Neural progenitor cell (in vitro differentiated cells): Measurements from ENCODE around the gene KRT76. TPM values are rescaled to one million over a fixed set of nuclear protein-coding genes. Genes with fewer than 3 reads are reported as not detected.

Experiments
- DNase-seq: peaks from one replicate; pipeline ENCODE4 v3.0.0-alpha.2; 2016; ENCODE audit warnings: low spot score
- H2AFZ ChIP-seq: fragments of 200-600 bp; sonication (generic); replicated peaks from 2 replicates; pipeline ENCODE4 v1.6.1; 2016; ENCODE audit warnings: antibody characterized with exemption
- H3F3A ChIP-seq: fragments of 200-600 bp; sonication (generic); 2 replicates; pipeline ENCODE4 v1.6.1; 2016; ENCODE audit warnings: antibody characterized with exemption, low read depth
- H3K27ac ChIP-seq: fragments of 200-600 bp; sonication (generic); 2 replicates; pipeline ENCODE4 v1.5.1; 2016; ENCODE audit warnings: mild to moderate bottlenecking
- H3K27me3 ChIP-seq: fragments of 200-600 bp; sonication (generic); 2 replicates; pipeline ENCODE4 v1.6.1; 2016; ENCODE audit warnings: mild to moderate bottlenecking, moderate library complexity
- H3K36me3 ChIP-seq: fragments of 200-600 bp; sonication (generic); 2 replicates; pipeline ENCODE4 v1.5.1; 2016
- H3K4me1 ChIP-seq: fragments of 200-600 bp; sonication (generic); 2 replicates; pipeline ENCODE4 v1.6.1; 2016; ENCODE audit warnings: mixed run types
- H3K4me2 ChIP-seq: fragments of 200-600 bp; sonication (generic); 2 replicates; pipeline ENCODE4 v1.6.1; 2016
- H3K4me3 ChIP-seq: fragments of 200-600 bp; sonication (generic); 2 replicates; pipeline ENCODE4 v1.5.1; 2016
- H3K79me2 ChIP-seq: fragments of 200-600 bp; sonication (generic); 2 replicates; pipeline ENCODE4 v1.6.1; 2016; ENCODE audit warnings: low read depth
- H3K9ac ChIP-seq: fragments of 200-600 bp; sonication (generic); 2 replicates; pipeline ENCODE4 v1.6.1; 2016
- H3K9me3 ChIP-seq: fragments of 200-600 bp; sonication (generic); 2 replicates; pipeline ENCODE4 v1.5.1; 2016; ENCODE audit warnings: low read depth
- H4K20me1 ChIP-seq: fragments of 200-600 bp; sonication (generic); 2 replicates; pipeline ENCODE4 v1.6.1; 2016; ENCODE audit warnings: low read depth
- H3K27ac Mint-ChIP-seq: 3 replicates; pipeline ENCODE4 v1.8.0; 2021; ENCODE audit warnings: mixed read lengths
- H3K27me3 Mint-ChIP-seq: 2 replicates; pipeline ENCODE4 v1.8.0; 2022; ENCODE audit warnings: low read depth, mild to moderate bottlenecking, inconsistent platforms, moderate library complexity, mixed read lengths; ENCODE audit not compliant: insufficient read depth
- H3K36me3 Mint-ChIP-seq: 3 replicates; pipeline ENCODE4 v1.8.0; 2021; ENCODE audit warnings: mixed read lengths
- H3K4me1 Mint-ChIP-seq: 3 replicates; pipeline ENCODE4 v1.8.0; 2021; ENCODE audit warnings: mixed read lengths
- H3K4me3 Mint-ChIP-seq: 3 replicates; pipeline ENCODE4 v1.8.0; 2021; ENCODE audit warnings: mild to moderate bottlenecking, moderate library complexity, mixed read lengths
- H3K9me3 Mint-ChIP-seq: 3 replicates; pipeline ENCODE4 v1.8.0; 2020; ENCODE audit warnings: mixed read lengths
- EZH2 ChIP-seq: fragments of 200-600 bp; sonication (generic); IDR thresholded peaks from 2 replicates; pipeline ENCODE4 v1.6.1; 2017; ENCODE audit warnings: antibody characterized with exemption, mild to moderate bottlenecking, moderate library complexity
- EZH2phosphoT487 ChIP-seq: fragments of 200-600 bp; sonication (generic); IDR thresholded peaks from 2 replicates; pipeline ENCODE4 v1.6.1; 2017; ENCODE audit warnings: antibody characterized with exemption
- total RNA-seq: library from RNA; depleted of rRNA; stranded (reverse); fragments of >200 nt; gene quantifications from 2 replicates; pipeline ENCODE4 v1.2.3, GENCODE V29; 2015; ENCODE audit warnings: low replicate concordance
- TF ChIP-seq, protein P1 (sequence below): fragments of 200-600 bp; sonication (generic); IDR thresholded peaks from 2 replicates; pipeline ENCODE4 v1.5.1; 2017; ENCODE audit warnings: antibody characterized with exemption, mild to moderate bottlenecking

KRT76 gene
- total RNA-seq, 1 donor from 2014 or later = not detected

- Histone ChIP-seq H3K79me2 (no peaks in the 10 kb centered on the region), H3K4me3 (no peak overlapping the region), H3F3A (peaks cover 12% of the 10 kb centered on the region), H3K4me1 (peaks cover 40% of the 10 kb centered on the region), H4K20me1 (no peaks in the 10 kb centered on the region), H3K9me3 (no peaks in the 10 kb centered on the region), H3K27me3 (no peaks in the 10 kb centered on the region), H3K36me3 (no peaks in the 10 kb centered on the region), H3K9ac (no peak overlapping the region), H3K4me2 (no peak overlapping the region), H3K27ac (no peak overlapping the region), H2AFZ (no peak overlapping the region)
- Mint-ChIP-seq H3K36me3 (no peaks in the 10 kb centered on the region), H3K4me3 (no peak overlapping the region), H3K9me3 (no peaks in the 10 kb centered on the region), H3K27me3 (peaks cover 14% of the 10 kb centered on the region), H3K27ac (peak overlapping the region; percentile 80), H3K4me1 (peaks cover 25% of the 10 kb centered on the region)
- no peak for TF ChIP-seq EZH2phosphoT487
- TF ChIP-seq, protein P1, sequence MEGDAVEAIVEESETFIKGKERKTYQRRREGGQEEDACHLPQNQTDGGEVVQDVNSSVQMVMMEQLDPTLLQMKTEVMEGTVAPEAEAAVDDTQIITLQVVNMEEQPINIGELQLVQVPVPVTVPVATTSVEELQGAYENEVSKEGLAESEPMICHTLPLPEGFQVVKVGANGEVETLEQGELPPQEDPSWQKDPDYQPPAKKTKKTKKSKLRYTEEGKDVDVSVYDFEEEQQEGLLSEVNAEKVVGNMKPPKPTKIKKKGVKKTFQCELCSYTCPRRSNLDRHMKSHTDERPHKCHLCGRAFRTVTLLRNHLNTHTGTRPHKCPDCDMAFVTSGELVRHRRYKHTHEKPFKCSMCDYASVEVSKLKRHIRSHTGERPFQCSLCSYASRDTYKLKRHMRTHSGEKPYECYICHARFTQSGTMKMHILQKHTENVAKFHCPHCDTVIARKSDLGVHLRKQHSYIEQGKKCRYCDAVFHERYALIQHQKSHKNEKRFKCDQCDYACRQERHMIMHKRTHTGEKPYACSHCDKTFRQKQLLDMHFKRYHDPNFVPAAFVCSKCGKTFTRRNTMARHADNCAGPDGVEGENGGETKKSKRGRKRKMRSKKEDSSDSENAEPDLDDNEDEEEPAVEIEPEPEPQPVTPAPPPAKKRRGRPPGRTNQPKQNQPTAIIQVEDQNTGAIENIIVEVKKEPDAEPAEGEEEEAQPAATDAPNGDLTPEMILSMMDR = no peak
- TF ChIP-seq EZH2 = no peak
- no peak for DNase-seq
Observed at GRCh38 chr12:52821071-52821730, 44.1 kb upstream of the KRT76 start.

DNA sequence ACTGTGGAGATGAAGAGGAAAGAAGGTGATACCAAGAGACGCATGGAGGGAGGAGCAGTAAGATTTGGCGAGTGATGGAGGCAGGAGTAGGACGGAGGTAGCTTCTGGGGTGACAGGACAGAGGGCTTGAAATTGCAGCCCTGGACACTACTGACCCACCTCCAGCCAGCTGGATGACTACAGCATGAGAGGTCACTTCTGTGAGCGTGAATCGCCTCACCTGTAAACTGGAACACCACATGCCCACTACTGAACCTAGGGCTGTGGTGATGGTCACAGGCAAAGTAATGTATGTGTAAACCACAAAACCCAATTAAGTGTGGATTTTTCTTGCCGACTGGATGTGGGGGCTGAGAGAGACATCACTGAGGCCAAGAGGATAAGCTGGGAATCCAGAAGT is 43.4 kb upstream of the KRT76 start:
- peaks cover 25% of the 10 kb centered on the region for H3K4me1 Mint-ChIP-seq
- Histone ChIP-seq H2AFZ (no peak overlapping the region), H3K4me2 (peak overlapping the region; percentile 47), H3F3A (peaks cover 12% of the 10 kb centered on the region), H3K9ac (no peak overlapping the region), H3K79me2 (no peaks in the 10 kb centered on the region), H3K27me3 (no peaks in the 10 kb centered on the region), H4K20me1 (no peaks in the 10 kb centered on the region), H3K4me1 (peaks cover 40% of the 10 kb centered on the region), H3K4me3 (no peak overlapping the region), H3K36me3 (no peaks in the 10 kb centered on the region), H3K27ac (no peak overlapping the region), H3K9me3 (no peaks in the 10 kb centered on the region)
- peaks cover 14% of the 10 kb centered on the region for H3K27me3 Mint-ChIP-seq
- peak overlapping the region; percentile 29 for H3K27ac Mint-ChIP-seq
- H3K4me3 Mint-ChIP-seq = no peak overlapping the region
- no peaks in the 10 kb centered on the region for H3K9me3 Mint-ChIP-seq
- DNase-seq = no peak
- TF ChIP-seq EZH2 = no peak
- TF ChIP-seq, protein P1 = no peak
- TF ChIP-seq EZH2phosphoT487 = no peak
- H3K36me3 Mint-ChIP-seq = no peaks in the 10 kb centered on the region

DNA sequence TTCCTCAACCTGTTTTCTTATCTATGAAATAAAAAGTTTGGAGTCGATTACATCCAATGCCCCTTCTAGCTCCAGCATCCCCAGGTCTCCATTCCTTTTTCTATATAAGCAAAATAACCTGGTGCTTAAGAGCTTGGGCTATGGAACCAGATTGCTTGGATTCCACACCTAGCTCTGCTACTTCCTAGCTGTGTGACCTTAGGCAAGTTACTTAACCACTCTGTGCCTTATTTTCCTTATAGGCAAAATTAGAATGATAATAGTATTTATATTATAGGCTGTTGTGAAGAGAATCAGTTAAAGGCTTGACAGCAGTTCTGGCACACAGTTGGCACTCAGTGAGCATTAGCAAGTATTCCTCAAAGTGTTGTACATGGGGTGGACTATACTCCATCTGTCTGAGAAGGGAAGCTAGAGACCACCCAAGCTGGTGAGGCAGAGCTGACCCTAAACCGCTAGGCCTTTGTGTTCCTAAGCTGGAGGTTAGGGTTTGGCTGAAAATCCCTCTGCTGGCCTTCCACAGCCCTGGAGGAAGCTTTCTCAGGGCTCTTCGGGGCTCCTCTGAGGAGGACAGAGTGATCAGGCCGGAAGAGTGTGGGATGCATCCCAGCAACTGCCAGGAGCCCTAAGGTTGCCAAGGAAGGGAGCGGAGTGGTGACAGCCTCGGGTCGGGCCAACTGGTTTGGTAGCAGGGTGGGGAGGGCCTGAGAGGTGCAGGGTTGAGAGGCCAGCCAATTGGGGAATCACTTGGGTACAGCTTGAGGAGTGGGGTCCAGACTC is 42.8 kb upstream of the KRT76 start:
- Histone ChIP-seq H3K4me3 (no peak overlapping the region), H3K27me3 (no peaks in the 10 kb centered on the region), H3K27ac (no peak overlapping the region), H2AFZ (no peak overlapping the region), H3K4me2 (peak overlapping the region; percentile 47), H4K20me1 (no peaks in the 10 kb centered on the region), H3K79me2 (no peaks in the 10 kb centered on the region), H3K9me3 (no peaks in the 10 kb centered on the region), H3K36me3 (no peaks in the 10 kb centered on the region), H3K4me1 (peaks cover 40% of the 10 kb centered on the region), H3F3A (peaks cover 12% of the 10 kb centered on the region), H3K9ac (no peak overlapping the region)
- Mint-ChIP-seq H3K27me3 (peaks cover 13% of the 10 kb centered on the region), H3K9me3 (no peaks in the 10 kb centered on the region), H3K27ac (no peak overlapping the region), H3K36me3 (no peaks in the 10 kb centered on the region), H3K4me1 (peaks cover 25% of the 10 kb centered on the region), H3K4me3 (no peak overlapping the region)
- TF ChIP-seq EZH2 = no peak
- TF ChIP-seq, protein P1 = peak; percentile 7
- peak; percentile 74 for DNase-seq
